CD8-positive, alpha-beta memory T cell (primary cell): ENCODE data around the gene SGO2. TPM values are rescaled to one million over a fixed set of nuclear protein-coding genes. Genes with fewer than 3 reads are reported as not detected.
"Not testable (repeated sequence)": the region's sequence is repeated elsewhere in the genome, so short reads cannot be mapped to it uniquely, and the experiment has no call there.

Experiments
- CTCF ChIA-PET: fragments of 350-600 bp; sonication (Branson Sonifier 250); formaldehyde crosslinking; loops from one replicate; lab custom pipeline; 2021; ENCODE audit warnings: antibody characterized with exemption; lab: Charles Lee
- POLR2A ChIA-PET: fragments of 350-600 bp; sonication (Branson Sonifier 250); formaldehyde crosslinking; loops from one replicate; lab custom pipeline; 2021; ENCODE audit warnings: antibody characterized with exemption; lab: Charles Lee
- DNase-seq, 5 donors: peaks; one replicate each; pipeline versions ENCODE4 v3.0.0 to v3.0.0-alpha.2; 2020 to 2022; ENCODE audit warnings: mixed read lengths in 1 of 5
- H3K27ac ChIP-seq: one replicate; pipeline ENCODE4 v1.7.0; 2013; ENCODE audit warnings: low read depth, mild to moderate bottlenecking, low read length, moderate library complexity
- H3K27me3 ChIP-seq: 2 replicates; pipeline ENCODE4 v1.7.0; 2013; ENCODE audit warnings: low read length, mild to moderate bottlenecking; ENCODE audit not compliant: insufficient read depth, poor library complexity, severe bottlenecking
- H3K36me3 ChIP-seq: 2 replicates; pipeline ENCODE4 v1.7.0; 2013; ENCODE audit warnings: mild to moderate bottlenecking, low read length, moderate library complexity; ENCODE audit not compliant: insufficient read depth
- H3K4me1 ChIP-seq: 2 replicates; pipeline ENCODE4 v1.7.0; 2013; ENCODE audit warnings: mild to moderate bottlenecking, low read length, moderate library complexity; ENCODE audit not compliant: insufficient read depth
- H3K4me3 ChIP-seq: 2 replicates; pipeline ENCODE4 v1.7.0; 2013; ENCODE audit warnings: mild to moderate bottlenecking, low read length
- H3K9me3 ChIP-seq: 2 replicates; pipeline ENCODE4 v1.7.0; 2013; ENCODE audit warnings: mild to moderate bottlenecking, low read length
- H3K27ac Mint-ChIP-seq, 8 donors: one replicate each; pipeline ENCODE4 v1.8.0; 2020 to 2021; ENCODE audit warnings: mixed read lengths in 8 of 8, mild to moderate bottlenecking in 6 of 8, inconsistent platforms in 3 of 8, moderate library complexity in 3 of 8
- H3K27me3 Mint-ChIP-seq, 2 donors: one replicate each; pipeline ENCODE4 v1.8.0; 2020 to 2021; ENCODE audit warnings: mixed read lengths in 2 of 2, mild to moderate bottlenecking in 1 of 2, moderate library complexity in 1 of 2
- H3K36me3 Mint-ChIP-seq, 3 donors: one replicate each; pipeline ENCODE4 v1.8.0; 2020 to 2021; ENCODE audit warnings: mixed read lengths in 3 of 3, inconsistent platforms in 1 of 3, mild to moderate bottlenecking in 1 of 3
- H3K4me1 Mint-ChIP-seq, 3 donors: one replicate each; pipeline ENCODE4 v1.8.0; 2020 to 2021; ENCODE audit warnings: mixed read lengths in 3 of 3, inconsistent platforms in 1 of 3, mild to moderate bottlenecking in 1 of 3
- H3K4me3 Mint-ChIP-seq, 7 donors: one replicate each; pipeline ENCODE4 v1.8.0; 2020 to 2021; ENCODE audit warnings: mixed read lengths in 7 of 7, mild to moderate bottlenecking in 6 of 7, moderate library complexity in 4 of 7, inconsistent platforms in 2 of 7
- H3K9me3 Mint-ChIP-seq, 5 donors: one replicate each; pipeline ENCODE4 v1.8.0; 2020 to 2022; ENCODE audit warnings: mixed read lengths in 5 of 5, mild to moderate bottlenecking in 3 of 5, moderate library complexity in 2 of 5, inconsistent platforms in 1 of 5
- polyA plus RNA-seq: library from polyadenylated mRNA; unstranded; fragments of 300-500 nt; fragmentation: Illumina TruSeq; gene quantifications from one replicate; pipeline ENCODE4 v1.2.3, GENCODE V29; 2021
- total RNA-seq, 2 experiments: library from RNA; stranded (reverse); gene quantifications; one replicate each; pipeline ENCODE4 v1.2.3, GENCODE V29; 2021

Gene SGO2
- total and polyA plus RNA-seq, 3 experiments from 2014 or later: 3.5 to 19.9 (median 18.6) TPM

DNA sequence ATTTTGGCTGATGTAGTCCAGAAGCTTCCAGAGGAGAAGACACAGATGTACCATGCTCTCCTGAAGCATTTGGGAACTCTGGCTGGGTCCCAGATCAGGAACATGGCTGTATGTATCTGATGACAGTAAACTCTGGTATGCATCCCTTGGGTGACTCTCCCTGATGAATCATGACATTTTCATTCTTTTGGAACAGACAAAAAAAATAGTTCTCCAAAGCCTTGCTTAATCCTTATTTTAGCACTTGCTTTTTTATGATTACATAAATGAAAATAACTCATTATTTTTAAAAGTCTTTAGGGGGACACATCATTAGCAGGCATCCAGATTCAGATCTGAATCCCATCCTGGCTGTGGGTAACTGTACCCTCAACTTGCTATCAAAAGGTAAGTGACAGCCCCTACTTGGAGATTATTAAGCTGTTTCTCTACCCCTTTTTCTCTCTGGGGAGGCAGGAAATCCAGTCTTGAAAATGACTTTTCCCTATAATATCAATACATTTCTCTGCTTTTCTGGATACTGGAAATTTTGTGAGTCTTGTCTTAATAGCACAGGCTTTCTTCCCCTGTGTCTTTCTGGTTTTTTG lies 83.1 kb downstream of the SGO2 start:
- no peaks in the 10 kb centered on the region for H3K9me3 ChIP-seq
- no peak overlapping the region for H3K4me3 Mint-ChIP-seq
- no peak overlapping the region for H3K27ac ChIP-seq
- no peak overlapping the region for H3K4me3 ChIP-seq
- no peaks in the 10 kb centered on the region for H3K36me3 ChIP-seq
- H3K27me3 ChIP-seq: no peaks in the 10 kb centered on the region
- ChIA-PET POLR2A (no interaction called here), CTCF (no interaction called here)
- H3K27me3 Mint-ChIP-seq: peaks cover 8 to 53% of the 10 kb centered on the region in 2 donors
- H3K4me1 ChIP-seq: no peaks in the 10 kb centered on the region
- peaks cover 0 to under 1% (median 0%) of the 10 kb centered on the region in 3 donors for H3K4me1 Mint-ChIP-seq
- no peak for DNase-seq
- peaks cover 0 to 5% (median 0%) of the 10 kb centered on the region in 5 donors for H3K9me3 Mint-ChIP-seq
- no peaks in the 10 kb centered on the region for H3K36me3 Mint-ChIP-seq
- no peak overlapping the region for H3K27ac Mint-ChIP-seq

DNA sequence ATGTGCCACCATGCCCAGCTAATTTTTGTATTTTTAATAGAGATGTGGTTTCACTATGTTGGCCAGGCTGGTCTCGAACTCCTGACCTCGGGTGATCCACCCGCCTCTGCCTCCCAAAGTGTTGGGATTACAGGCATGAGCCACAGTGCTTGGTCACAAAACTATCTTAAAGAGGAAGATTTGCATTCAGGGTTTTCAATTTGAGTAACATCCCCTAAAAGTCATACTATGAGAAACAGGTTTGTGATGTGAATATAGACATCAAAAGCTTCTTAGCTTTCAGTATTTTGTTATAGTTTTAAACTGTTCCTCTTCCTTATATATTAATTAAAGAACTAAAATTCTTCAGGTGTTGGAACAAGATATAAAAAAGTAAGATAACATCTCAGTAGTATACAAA lies 84.2 kb downstream of the SGO2 start:
- H3K36me3 ChIP-seq, H3K36me3 Mint-ChIP-seq, H3K4me1 ChIP-seq, H3K27ac Mint-ChIP-seq, H3K27me3 ChIP-seq, H3K9me3 Mint-ChIP-seq, H3K4me1 Mint-ChIP-seq, H3K9me3 ChIP-seq, CTCF ChIA-PET, H3K27ac ChIP-seq, DNase-seq, H3K4me3 Mint-ChIP-seq, POLR2A ChIA-PET, H3K4me3 ChIP-seq: not testable (repeated sequence)
- H3K27me3 Mint-ChIP-seq: peaks cover 7 to 59% of the 10 kb centered on the region in 2 donors

DNA sequence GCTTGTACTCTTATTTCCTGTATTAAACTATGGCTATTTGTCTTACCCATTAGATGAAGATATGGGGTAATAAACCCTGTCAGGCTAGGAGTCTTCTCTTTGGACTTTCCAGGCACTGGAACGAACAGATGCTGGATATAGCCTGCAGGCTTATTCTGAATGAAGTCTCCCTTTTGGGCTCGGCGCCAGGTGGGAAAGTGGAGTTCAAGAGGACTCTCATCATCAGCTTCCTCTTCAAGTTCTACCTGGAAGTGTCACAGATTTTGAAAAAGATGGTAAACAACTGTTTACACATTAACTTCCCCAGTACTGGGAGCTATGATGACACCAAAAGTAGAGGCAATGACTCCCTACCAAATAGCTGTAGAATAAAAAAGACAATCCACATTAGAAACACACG lies 87.7 kb downstream of the SGO2 start:
- Histone ChIP-seq H3K9me3 (no peaks in the 10 kb centered on the region), H3K27ac (no peak overlapping the region), H3K4me3 (no peak overlapping the region), H3K4me1 (no peaks in the 10 kb centered on the region), H3K36me3 (no peaks in the 10 kb centered on the region), H3K27me3 (no peaks in the 10 kb centered on the region)
- Mint-ChIP-seq H3K27ac (no peak overlapping the region), H3K27me3 (peaks cover 7 to 56% of the 10 kb centered on the region in 2 donors), H3K36me3 (no peaks in the 10 kb centered on the region), H3K4me1 (no peaks in the 10 kb centered on the region), H3K9me3 (no peaks in the 10 kb centered on the region), H3K4me3 (no peak overlapping the region)
- ChIA-PET POLR2A (no interaction called here), CTCF (interaction anchor here (1.0 kb wide), 1 partner anchor 35 kb away, joined by 3 read pairs; no protein-coding TSS in a partner anchor)
- no peak for DNase-seq

DNA sequence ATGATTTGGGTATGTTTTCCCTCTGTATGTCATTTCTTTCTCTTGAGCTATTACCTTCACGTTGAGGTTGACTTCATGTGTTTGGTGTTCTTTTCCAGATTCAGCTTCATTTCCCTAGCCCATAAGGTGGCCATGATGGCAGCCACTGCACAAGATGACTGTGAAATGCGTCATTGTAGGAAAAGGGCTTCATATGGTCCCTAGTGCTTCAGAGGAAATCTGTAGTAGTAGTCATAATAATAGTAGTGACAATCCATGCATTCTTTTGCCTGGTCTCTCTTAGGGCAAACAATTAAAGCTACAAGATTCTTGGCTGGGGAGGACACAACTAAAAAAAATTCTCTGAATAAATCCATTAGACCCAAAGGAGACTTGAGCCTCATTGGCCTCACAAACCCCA lies 88.2 kb downstream of the SGO2 start:
- POLR2A ChIA-PET: no interaction called here
- CTCF ChIA-PET: interaction anchor here (1.0 kb wide), 1 partner anchor 36 kb away, joined by 3 read pairs; no protein-coding TSS in a partner anchor
- no peak overlapping the region for H3K27ac Mint-ChIP-seq

DNA sequence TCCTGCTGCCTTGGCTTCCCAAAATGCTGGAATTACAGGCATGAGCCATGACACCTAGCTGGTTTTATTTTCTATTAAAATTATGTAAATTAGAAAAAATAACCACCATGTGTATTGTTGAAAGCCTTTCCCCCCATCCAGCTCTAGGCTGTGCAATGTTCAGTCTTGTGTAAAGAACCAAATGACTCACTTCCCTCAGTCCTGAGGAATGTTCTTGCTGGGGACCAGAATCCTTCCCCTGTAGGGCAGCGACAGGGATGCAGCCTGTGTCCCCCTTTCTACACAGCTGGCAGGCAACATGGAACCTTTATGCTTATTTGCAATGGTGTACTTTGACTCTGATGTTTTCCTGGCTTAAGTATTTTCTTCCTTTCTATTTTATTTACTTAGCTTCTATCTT lies 89.2 kb downstream of the SGO2 start:
- Histone ChIP-seq H3K27ac (no peak overlapping the region), H3K9me3 (no peaks in the 10 kb centered on the region), H3K4me3 (no peak overlapping the region), H3K36me3 (no peaks in the 10 kb centered on the region), H3K4me1 (no peaks in the 10 kb centered on the region), H3K27me3 (no peaks in the 10 kb centered on the region)
- POLR2A ChIA-PET: no interaction called here
- no peak for DNase-seq
- Mint-ChIP-seq H3K4me1 (no peaks in the 10 kb centered on the region), H3K4me3 (no peak overlapping the region), H3K9me3 (no peaks in the 10 kb centered on the region), H3K27ac (no peak overlapping the region), H3K27me3 (peaks cover 7 to 54% of the 10 kb centered on the region in 2 donors), H3K36me3 (no peaks in the 10 kb centered on the region)
- CTCF ChIA-PET: no interaction called here

More for the DNA sequence above, 88.2 kb downstream of the SGO2 start:
- no peaks in the 10 kb centered on the region for H3K36me3 ChIP-seq
- no peak for DNase-seq
- no peaks in the 10 kb centered on the region for H3K4me1 Mint-ChIP-seq
- no peaks in the 10 kb centered on the region for H3K36me3 Mint-ChIP-seq
- peaks cover 7 to 57% of the 10 kb centered on the region in 2 donors for H3K27me3 Mint-ChIP-seq
- no peaks in the 10 kb centered on the region for H3K9me3 ChIP-seq
- no peak overlapping the region for H3K4me3 Mint-ChIP-seq
- no peak overlapping the region for H3K4me3 ChIP-seq
- H3K27ac ChIP-seq: no peak overlapping the region
- no peaks in the 10 kb centered on the region for H3K27me3 ChIP-seq
- no peaks in the 10 kb centered on the region for H3K4me1 ChIP-seq
- H3K9me3 Mint-ChIP-seq: no peaks in the 10 kb centered on the region

DNA sequence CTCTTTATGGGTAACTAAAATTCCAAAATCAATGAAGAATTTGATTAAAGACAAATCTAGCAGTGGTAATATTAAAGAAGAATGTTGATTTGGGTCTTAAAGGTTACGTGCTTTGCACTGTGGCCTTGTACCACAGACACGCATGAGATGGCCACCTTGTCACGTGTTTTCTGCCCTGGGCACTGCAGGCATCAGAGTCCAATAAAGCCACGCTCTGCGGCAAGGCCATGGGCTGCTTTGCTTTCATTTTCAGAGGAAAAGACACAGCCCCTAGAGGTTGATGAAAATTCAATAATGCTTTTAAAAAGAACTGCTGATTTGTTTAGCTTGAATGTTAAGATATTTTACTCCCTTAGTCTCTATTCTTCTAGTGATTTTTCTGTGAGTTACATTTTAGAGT lies 90.2 kb downstream of the SGO2 start:
- Mint-ChIP-seq H3K36me3 (no peaks in the 10 kb centered on the region), H3K4me1 (no peaks in the 10 kb centered on the region), H3K27me3 (peaks cover 7 to 54% of the 10 kb centered on the region in 2 donors), H3K4me3 (no peak overlapping the region), H3K27ac (no peak overlapping the region), H3K9me3 (no peaks in the 10 kb centered on the region)
- no peaks in the 10 kb centered on the region for H3K27me3 ChIP-seq
- ChIA-PET POLR2A (no interaction called here), CTCF (no interaction called here)
- H3K9me3 ChIP-seq: no peaks in the 10 kb centered on the region
- DNase-seq: no peak
- H3K4me3 ChIP-seq: no peak overlapping the region
- no peaks in the 10 kb centered on the region for H3K4me1 ChIP-seq
- no peak overlapping the region for H3K27ac ChIP-seq
- H3K36me3 ChIP-seq: no peaks in the 10 kb centered on the region

DNA sequence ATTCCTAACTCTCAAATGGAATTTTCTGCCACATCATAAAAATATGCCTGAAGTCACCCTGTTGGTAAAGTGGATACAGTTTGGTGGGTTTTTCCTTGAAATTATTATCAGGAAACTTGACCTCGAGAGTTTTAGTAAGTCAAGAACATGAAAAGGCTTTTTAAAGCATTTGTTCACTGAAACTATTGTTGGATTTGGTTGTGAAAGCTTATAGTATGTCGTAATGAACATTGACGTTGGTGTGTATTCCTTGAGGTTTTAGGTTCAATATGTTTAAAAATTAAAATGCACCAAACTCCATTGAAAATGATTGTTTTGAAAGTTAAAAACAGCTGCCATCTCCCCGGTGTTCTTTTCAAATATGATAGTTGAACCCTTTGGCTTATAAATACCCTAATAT lies 90.6 kb downstream of the SGO2 start:
- H3K4me3 Mint-ChIP-seq: no peak overlapping the region
- H3K27ac ChIP-seq: no peak overlapping the region
- no peak overlapping the region for H3K4me3 ChIP-seq
- peaks cover 7 to 52% of the 10 kb centered on the region in 2 donors for H3K27me3 Mint-ChIP-seq
- no peaks in the 10 kb centered on the region for H3K36me3 Mint-ChIP-seq
- ChIA-PET POLR2A (interaction anchor here (0.6 kb wide), 1 partner anchor 1290 kb away, joined by 8 read pairs; no protein-coding TSS in a partner anchor), CTCF (interaction anchor here (0.7 kb wide), 1 partner anchor 96 kb away, joined by 3 read pairs; no protein-coding TSS in a partner anchor)
- no peaks in the 10 kb centered on the region for H3K36me3 ChIP-seq
- no peak overlapping the region for H3K27ac Mint-ChIP-seq
- DNase-seq: no peak
- H3K4me1 Mint-ChIP-seq: no peaks in the 10 kb centered on the region
- no peaks in the 10 kb centered on the region for H3K9me3 Mint-ChIP-seq
- H3K4me1 ChIP-seq: no peaks in the 10 kb centered on the region
- H3K27me3 ChIP-seq: no peaks in the 10 kb centered on the region
- no peaks in the 10 kb centered on the region for H3K9me3 ChIP-seq

DNA sequence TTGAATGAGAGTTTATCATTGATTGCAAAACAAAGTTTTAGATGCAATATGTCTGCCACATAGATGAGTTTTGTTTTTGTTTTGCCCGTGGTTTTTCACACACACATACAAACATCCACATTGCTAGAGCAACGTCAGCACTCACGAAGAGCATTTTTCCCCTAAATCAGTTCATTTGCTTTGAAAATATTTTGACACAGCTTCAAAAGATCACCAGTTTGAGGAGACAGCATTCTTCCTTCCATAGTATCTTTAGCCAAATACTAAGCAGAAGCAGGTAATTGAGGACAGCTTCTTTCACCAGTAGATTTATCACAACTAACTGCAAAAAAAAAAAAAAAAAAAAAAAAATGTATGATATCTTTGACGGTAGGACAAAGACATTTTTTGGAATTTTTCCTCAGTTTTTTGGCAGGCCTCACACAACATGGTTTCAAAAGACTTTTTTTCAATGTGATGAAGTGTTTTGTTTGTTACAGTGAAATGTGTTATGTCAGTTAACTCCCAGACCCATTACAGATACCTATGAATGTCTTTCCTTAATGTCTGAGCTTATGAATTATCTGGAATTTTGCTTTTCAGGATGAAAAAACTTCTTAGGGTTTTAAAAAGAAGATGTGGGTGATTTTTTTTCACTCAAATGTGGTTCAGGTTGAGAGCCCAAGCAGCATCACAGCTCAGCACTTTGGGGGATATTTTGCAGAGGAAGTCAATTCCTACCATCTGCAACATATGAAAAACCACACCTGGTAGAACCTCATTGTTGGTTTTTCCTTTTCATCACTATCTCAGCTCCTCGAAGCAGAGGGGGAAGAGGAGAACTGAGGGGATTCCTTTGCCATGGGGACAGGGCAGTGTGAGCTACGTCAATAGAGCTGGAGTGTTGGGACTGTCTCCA lies 91.4 kb downstream of the SGO2 start:
- Mint-ChIP-seq H3K9me3 (no peaks in the 10 kb centered on the region), H3K36me3 (no peaks in the 10 kb centered on the region), H3K27ac (peak overlapping the region in 2 of 8 donors; percentile 19 to 41), H3K4me3 (no peak overlapping the region), H3K27me3 (peaks cover 7 to 51% of the 10 kb centered on the region in 2 donors), H3K4me1 (no peaks in the 10 kb centered on the region)
- ChIA-PET POLR2A (interaction anchor here (0.6 kb wide), 1 partner anchor 1289 kb away, joined by 8 read pairs; no protein-coding TSS in a partner anchor), CTCF (interaction anchor here (0.7 kb wide), 1 partner anchor 95 kb away, joined by 3 read pairs; no protein-coding TSS in a partner anchor)
- H3K4me3 ChIP-seq: no peak overlapping the region
- no peaks in the 10 kb centered on the region for H3K27me3 ChIP-seq
- H3K4me1 ChIP-seq: no peaks in the 10 kb centered on the region
- no peaks in the 10 kb centered on the region for H3K9me3 ChIP-seq
- no peak for DNase-seq
- no peak overlapping the region for H3K27ac ChIP-seq
- H3K36me3 ChIP-seq: no peaks in the 10 kb centered on the region
